Neuronal stem cell (in vitro differentiated cells): ENCODE results near the gene GIMAP5.

ENCODE experiments used
- DNase-seq: peaks from one replicate; pipeline ENCODE4 v3.0.0-alpha.2; 2013; ENCODE audit warnings: low spot score
- H2AFZ ChIP-seq: one replicate; pipeline ENCODE4 v1.6.1; 2013; ENCODE audit warnings: mild to moderate bottlenecking, low read length, inconsistent platforms
- H2AK5ac ChIP-seq: 2 replicates; pipeline ENCODE4 v1.6.1; 2013; ENCODE audit warnings: low read depth, mild to moderate bottlenecking, inconsistent platforms, low read length, moderate library complexity, mixed read lengths
- H2BK120ac ChIP-seq: 2 replicates; pipeline ENCODE4 v1.6.1; 2013; ENCODE audit warnings: low read depth, mild to moderate bottlenecking, inconsistent platforms, low read length, moderate library complexity, mixed read lengths
- H2BK12ac ChIP-seq: one replicate; pipeline ENCODE4 v1.6.1; 2013; ENCODE audit warnings: low read length, inconsistent platforms
- H2BK15ac ChIP-seq: 2 replicates; pipeline ENCODE4 v1.6.1; 2013; ENCODE audit warnings: mild to moderate bottlenecking, low read length, inconsistent platforms, mixed read lengths
- H2BK5ac ChIP-seq: one replicate; pipeline ENCODE4 v1.6.1; 2013; ENCODE audit warnings: inconsistent platforms, mild to moderate bottlenecking, low read length, moderate library complexity
- H3K14ac ChIP-seq: one replicate; pipeline ENCODE4 v1.6.1; 2013; ENCODE audit warnings: low read length, inconsistent platforms
- H3K18ac ChIP-seq: 2 replicates; pipeline ENCODE4 v1.6.1; 2013; ENCODE audit warnings: low read length, inconsistent platforms
- H3K23ac ChIP-seq: 2 replicates; pipeline ENCODE4 v1.6.1; 2013; ENCODE audit warnings: low read depth, mild to moderate bottlenecking, mixed read lengths, low read length, inconsistent platforms; ENCODE audit not compliant: poor library complexity
- H3K27ac ChIP-seq: replicated peaks from 3 replicates; pipeline ENCODE4 v1.5.1; 2013; ENCODE audit warnings: low read length, inconsistent platforms
- H3K27me3 ChIP-seq, 3 experiments: 2 replicates each; pipeline ENCODE4 v1.6.1; 2013; ENCODE audit warnings: low read length in 3 of 3, mild to moderate bottlenecking in 2 of 3, inconsistent platforms in 1 of 3, low read depth in 1 of 3, mixed read lengths in 1 of 3, moderate library complexity in 1 of 3; ENCODE audit not compliant: control insufficient read depth in 3 of 3, insufficient read depth in 3 of 3
- H3K36me3 ChIP-seq, 2 donors: replicated peaks in 1 of 2; 2 replicates each; pipeline ENCODE4 v1.6.1; 2013; ENCODE audit warnings: low read length in 2 of 2; ENCODE audit not compliant: control insufficient read depth in 2 of 2, insufficient read depth in 2 of 2
- H3K4ac ChIP-seq: 2 replicates; pipeline ENCODE4 v1.6.1; 2013; ENCODE audit warnings: inconsistent platforms, mild to moderate bottlenecking, low read length, moderate library complexity
- H3K4me1 ChIP-seq, 2 donors: 1 replicate in 1 of 2; 2 replicates in 1 of 2; pipeline ENCODE4 v1.6.1; 2013; ENCODE audit warnings: low read length in 2 of 2, low read depth in 1 of 2; ENCODE audit not compliant: control insufficient read depth in 2 of 2, insufficient read depth in 1 of 2
- H3K4me2 ChIP-seq: one replicate; pipeline ENCODE4 v1.6.1; 2013; ENCODE audit warnings: mild to moderate bottlenecking, low read length, inconsistent platforms; ENCODE audit not compliant: insufficient read depth, poor library complexity, severe bottlenecking
- H3K4me3 ChIP-seq, 2 donors: 2 replicates each; pipeline ENCODE4 v1.5.1; 2013; ENCODE audit warnings: low read length in 2 of 2, mild to moderate bottlenecking in 2 of 2, inconsistent platforms in 1 of 2, moderate library complexity in 1 of 2
- H3K79me1 ChIP-seq: one replicate; pipeline ENCODE4 v1.6.1; 2013; ENCODE audit warnings: low read depth, mild to moderate bottlenecking, inconsistent platforms, low read length, moderate library complexity
- H3K9ac ChIP-seq: one replicate; pipeline ENCODE4 v1.6.1; 2013; ENCODE audit warnings: mild to moderate bottlenecking, low read depth, low read length, inconsistent platforms; ENCODE audit not compliant: poor library complexity
- H3K9me3 ChIP-seq, 2 donors: replicated peaks in 1 of 2; 2 replicates each; pipeline versions ENCODE3 to v1.6.1; 2013; ENCODE audit warnings: low read length in 2 of 2, mild to moderate bottlenecking in 2 of 2, inconsistent platforms in 1 of 2, low read depth in 1 of 2, mixed read lengths in 1 of 2, moderate library complexity in 1 of 2; ENCODE audit not compliant: control insufficient read depth in 2 of 2, insufficient read depth in 1 of 2
- H4K8ac ChIP-seq: one replicate; pipeline ENCODE4 v1.6.1; 2013; ENCODE audit warnings: low read depth, mild to moderate bottlenecking, inconsistent platforms, low read length, moderate library complexity
- H4K91ac ChIP-seq: one replicate; pipeline ENCODE4 v1.6.1; 2013; ENCODE audit warnings: low read length, low read depth, mild to moderate bottlenecking, inconsistent platforms; ENCODE audit not compliant: poor library complexity
- WGBS, 2 donors: extraction: QIAGEN DNeasy Blood & Tissue Kit; methylation state at CpG; one replicate each; pipeline ENCODE4 v1.1.7; 2013; ENCODE audit warnings: missing lambda C conversion rate in 2 of 2, mixed read lengths in 1 of 2; ENCODE audit not compliant: insufficient read length in 2 of 2, insufficient replicate concordance in 1 of 2; ENCODE audit errors: extremely low coverage in 2 of 2; 5-methylcytosine and 5-hydroxymethylcytosine counted together

Gene GIMAP5

GRCh38 chr7:150738591-150739001, 1.4 kb downstream of the GIMAP5 start:
- Histone ChIP-seq H2AFZ (no peak overlapping the region), H3K4me3 (no peak overlapping the region), H2BK15ac (no peak overlapping the region), H3K27ac (no peak overlapping the region), H3K27me3 (peaks cover 0 to 6% (median 4%) of the 10 kb centered on the region in 3 experiments), H3K79me1 (no peaks in the 10 kb centered on the region), H3K4me1 (no peaks in the 10 kb centered on the region), H2BK120ac (no peak overlapping the region), H3K36me3 (no peaks in the 10 kb centered on the region), H3K9me3 (peaks cover 0 to under 1% of the 10 kb centered on the region in 2 donors), H4K8ac (no peak overlapping the region), H2BK5ac (no peak overlapping the region), H2BK12ac (no peak overlapping the region), H3K23ac (no peak overlapping the region), H3K4me2 (no peak overlapping the region), H2AK5ac (no peak overlapping the region), H3K4ac (no peak overlapping the region), H3K14ac (no peak overlapping the region), H3K18ac (no peak overlapping the region), H4K91ac (no peak overlapping the region), H3K9ac (no peak overlapping the region)
- no CpG with 5 or more reads among the region's 5 CpGs for WGBS, 2 donors
- no peak for DNase-seq

GRCh38 chr7:150739033-150739432, 1.8 kb downstream of the GIMAP5 start:
- Histone ChIP-seq H3K14ac (no peak overlapping the region), H3K27ac (no peak overlapping the region), H3K79me1 (no peaks in the 10 kb centered on the region), H3K4me1 (no peaks in the 10 kb centered on the region), H3K4ac (no peak overlapping the region), H4K8ac (no peak overlapping the region), H2BK5ac (no peak overlapping the region), H2BK120ac (no peak overlapping the region), H4K91ac (no peak overlapping the region), H3K4me3 (no peak overlapping the region), H3K4me2 (no peak overlapping the region), H2BK15ac (no peak overlapping the region), H3K27me3 (peaks cover 0 to 6% (median 4%) of the 10 kb centered on the region in 3 experiments), H3K18ac (no peak overlapping the region), H2AK5ac (no peak overlapping the region), H3K9me3 (no peaks in the 10 kb centered on the region), H3K9ac (no peak overlapping the region), H2BK12ac (no peak overlapping the region), H2AFZ (no peak overlapping the region), H3K23ac (no peak overlapping the region), H3K36me3 (no peaks in the 10 kb centered on the region)
- DNase-seq, result no peak

GRCh38 chr7:150740053-150740452, 2.8 kb downstream of the GIMAP5 start:
- H4K8ac ChIP-seq, result no peak overlapping the region
- H2BK12ac ChIP-seq, result no peak overlapping the region
- H3K27me3 ChIP-seq, result peaks cover 0 to 6% (median 4%) of the 10 kb centered on the region in 3 experiments
- H3K36me3 ChIP-seq, result no peaks in the 10 kb centered on the region
- no peak for DNase-seq
- no peak overlapping the region for H3K4me2 ChIP-seq
- no peak overlapping the region for H3K23ac ChIP-seq
- no peaks in the 10 kb centered on the region for H3K79me1 ChIP-seq
- no peak overlapping the region for H2BK120ac ChIP-seq
- H3K14ac ChIP-seq, result no peak overlapping the region
- no peaks in the 10 kb centered on the region for H3K9me3 ChIP-seq
- H3K4me1 ChIP-seq, result no peaks in the 10 kb centered on the region
- no peak overlapping the region for H2BK15ac ChIP-seq
- H3K4ac ChIP-seq, result no peak overlapping the region
- H2BK5ac ChIP-seq, result no peak overlapping the region
- no CpG with 5 or more reads among the region's 10 CpGs for WGBS, 2 donors
- no peak overlapping the region for H3K9ac ChIP-seq
- H3K4me3 ChIP-seq, result no peak overlapping the region
- no peak overlapping the region for H3K18ac ChIP-seq
- H2AK5ac ChIP-seq, result no peak overlapping the region
- no peak overlapping the region for H3K27ac ChIP-seq
- no peak overlapping the region for H2AFZ ChIP-seq
- no peak overlapping the region for H4K91ac ChIP-seq

GRCh38 chr7:150742286-150742968, 5.2 kb downstream of the GIMAP5 start:
- Histone ChIP-seq H3K23ac (no peak overlapping the region), H2AFZ (no peak overlapping the region), H3K27me3 (peaks cover 0 to 5% (median 4%) of the 10 kb centered on the region in 3 experiments), H3K9ac (no peak overlapping the region), H2BK5ac (peak overlapping the region; percentile 4), H2BK15ac (no peak overlapping the region), H3K27ac (no peak overlapping the region), H3K4ac (no peak overlapping the region), H2AK5ac (no peak overlapping the region), H2BK12ac (no peak overlapping the region), H4K91ac (no peak overlapping the region), H3K18ac (no peak overlapping the region), H3K4me3 (no peak overlapping the region), H4K8ac (no peak overlapping the region), H3K4me1 (no peaks in the 10 kb centered on the region), H3K4me2 (no peak overlapping the region), H3K79me1 (no peaks in the 10 kb centered on the region), H3K14ac (peak overlapping the region; percentile 22), H3K9me3 (no peaks in the 10 kb centered on the region), H3K36me3 (no peaks in the 10 kb centered on the region), H2BK120ac (no peak overlapping the region)
- no CpG with 5 or more reads among the region's 14 CpGs for WGBS, 2 donors
- DNase-seq, result no peak
